SKM-1 treated with dmso at 0.1 percent for 144 hours (cell line): ENCODE measurements around the gene ASF1A.

Source experiments
- DNase-seq: peaks from one replicate; lab custom pipeline; 2025; ENCODE audit not compliant: unreplicated experiment; lab: John Stamatoyannopoulos, UW

ASF1A gene

DNA sequence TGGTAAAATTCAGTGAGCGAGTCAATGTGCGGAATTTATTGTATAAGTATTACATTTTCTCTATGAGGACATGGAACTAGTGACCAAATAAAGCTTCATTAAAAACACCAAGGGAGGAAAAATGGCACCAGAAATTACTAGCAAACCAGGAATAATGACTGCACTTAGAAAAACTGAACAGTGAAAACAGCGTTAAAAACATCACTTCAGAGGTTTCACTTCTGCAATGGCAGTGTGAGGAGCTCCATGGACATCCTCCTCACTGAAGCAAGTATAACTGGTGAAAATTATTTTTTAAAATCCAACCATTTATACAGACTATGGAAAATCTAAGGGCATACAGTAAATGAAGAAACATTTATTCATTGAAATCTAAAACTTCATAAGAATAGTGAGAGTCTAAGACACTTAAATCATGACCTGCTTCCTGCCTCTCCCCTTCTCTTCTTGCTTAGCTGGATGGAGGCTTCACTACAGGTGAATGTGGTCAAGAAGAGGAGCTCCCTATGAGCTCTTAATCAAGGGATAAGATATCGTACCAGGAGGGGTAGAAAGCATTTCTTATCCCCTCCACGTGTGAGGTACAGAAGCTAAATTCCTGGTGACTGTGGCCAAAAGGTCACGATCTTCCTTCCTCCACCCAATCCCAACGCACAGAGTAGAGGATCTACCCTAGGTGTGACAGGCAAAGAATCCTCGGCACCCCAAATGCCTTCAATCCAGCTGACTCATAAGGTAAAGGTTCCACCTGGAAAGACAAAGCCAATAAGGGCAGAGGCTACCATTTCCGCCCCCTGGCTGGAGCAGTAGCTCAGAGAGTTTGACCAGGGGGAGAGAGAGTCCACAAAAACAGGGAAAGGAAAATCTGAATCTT lies 12.3 kb upstream of the ASF1A start:
- DNase-seq = no peak

GRCh38 chr6:118882314-118882905 lies 11.5 kb upstream of the ASF1A start:
- DNase-seq = no peak

GRCh38 chr6:118886641-118887040 lies 7.3 kb upstream of the ASF1A start:
- no peak for DNase-seq

DNA sequence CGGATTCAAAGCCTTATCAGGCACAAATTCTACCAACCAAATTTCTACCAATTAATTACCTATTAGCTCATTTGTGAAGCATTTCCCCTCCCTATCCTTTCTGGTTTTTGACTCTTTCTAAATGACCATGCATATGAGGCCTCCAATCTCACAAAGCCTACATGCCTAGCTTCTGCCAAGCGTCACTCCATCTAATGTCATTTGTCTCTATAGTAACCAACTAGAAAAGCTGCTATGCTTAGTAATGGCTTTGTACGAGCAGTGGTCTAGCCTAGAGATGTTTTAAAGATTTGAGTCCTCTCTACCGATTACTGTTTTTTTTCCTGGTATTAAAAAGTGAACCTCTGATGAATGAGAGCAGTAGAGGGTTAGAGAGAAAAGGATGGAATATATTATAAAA lies 4.8 kb upstream of the ASF1A start:
- no peak for DNase-seq

- DNase-seq = no peak
Observed at GRCh38 chr6:118890997-118891790, 2.8 kb upstream of the ASF1A start.

GRCh38 chr6:118892355-118892991 lies 1.5 kb upstream of the ASF1A start:
- no peak for DNase-seq

GRCh38 chr6:118893064-118893806 lies 717 bp upstream of the ASF1A start:
- DNase-seq = peak; percentile 55

GRCh38 chr6:118894425-118895260 lies 691 bp downstream of the ASF1A start:
- DNase-seq = peak; percentile 27

- DNase-seq = no peak
Observed at GRCh38 chr6:118895261-118895560, 1.3 kb downstream of the ASF1A start.

- no peak for DNase-seq
Observed at GRCh38 chr6:118895859-118896258, 1.9 kb downstream of the ASF1A start.

DNA sequence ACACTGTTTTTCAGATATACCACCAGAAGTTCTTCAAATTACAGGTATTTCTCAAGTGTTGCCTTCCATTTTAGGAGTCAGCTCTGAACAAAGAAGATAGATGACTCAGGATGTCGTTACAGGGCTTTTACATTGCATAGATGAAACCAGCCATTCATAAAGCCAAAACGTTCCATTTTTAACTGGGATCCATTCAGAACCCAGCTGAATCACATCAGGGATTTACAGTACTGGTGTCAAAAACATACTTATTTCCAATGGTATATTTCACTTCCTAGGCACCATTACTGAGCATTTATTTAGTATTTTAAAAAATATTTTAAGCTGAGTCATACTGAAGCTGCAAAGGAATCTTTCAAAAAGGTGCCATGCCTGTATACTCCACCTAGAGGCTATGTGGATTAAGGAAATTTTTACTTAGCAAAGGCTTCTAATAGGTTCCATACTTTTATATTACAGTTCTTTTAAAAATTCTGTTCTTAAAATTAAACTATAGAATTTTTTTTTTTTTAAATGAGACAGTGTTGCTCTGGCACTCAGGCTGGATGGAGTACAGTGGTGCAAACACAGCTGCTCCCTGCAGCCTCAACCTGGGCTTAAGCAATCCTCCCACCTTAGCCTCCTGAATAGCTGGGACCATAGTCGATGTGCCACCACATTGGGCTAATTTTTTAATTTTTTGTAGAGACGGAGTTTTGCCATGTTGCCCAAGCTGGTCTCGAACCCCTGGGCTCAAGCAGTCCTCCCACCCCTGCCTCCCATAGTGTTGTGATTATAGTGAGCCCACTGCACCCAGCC lies 2.6 kb downstream of the ASF1A start:
- DNase-seq = peak; percentile 67

DNA sequence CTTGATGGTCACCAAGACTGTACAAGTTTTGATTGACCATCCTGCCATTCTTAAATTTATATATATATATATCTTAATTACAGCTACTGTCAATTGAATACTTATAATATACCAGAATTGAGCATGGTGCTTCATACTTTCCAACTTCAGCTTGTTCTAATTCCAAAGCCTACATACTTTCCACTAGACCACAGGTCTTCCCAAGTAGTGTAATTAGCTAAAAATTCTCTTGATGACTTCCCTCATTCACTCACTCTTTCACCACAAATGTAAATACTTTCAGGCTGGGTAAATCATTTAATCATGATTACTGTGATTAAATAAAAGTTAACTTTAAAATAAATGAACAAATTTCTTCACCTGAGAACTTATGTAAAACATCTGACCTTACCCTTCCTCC lies 3.4 kb downstream of the ASF1A start:
- no peak for DNase-seq

DNA sequence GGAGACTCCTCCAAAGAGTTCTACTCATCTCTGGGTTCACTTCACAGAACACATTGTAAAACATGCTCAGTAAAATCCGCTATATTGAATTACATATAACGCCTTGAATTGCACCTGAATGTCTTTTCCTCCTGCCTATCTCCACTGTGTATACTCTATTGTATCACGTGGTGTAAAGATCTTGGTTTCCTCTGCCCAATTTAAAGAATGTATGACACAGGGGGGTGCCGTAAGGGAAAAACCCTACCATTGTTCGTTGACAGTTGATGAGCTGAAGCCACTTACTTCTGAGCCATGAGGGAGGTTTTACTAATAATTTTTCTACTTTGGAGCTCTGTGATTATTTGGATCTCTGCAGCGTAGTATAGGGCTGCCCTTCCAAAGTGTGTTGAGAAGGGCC lies 6.0 kb downstream of the ASF1A start:
- no peak for DNase-seq

DNA sequence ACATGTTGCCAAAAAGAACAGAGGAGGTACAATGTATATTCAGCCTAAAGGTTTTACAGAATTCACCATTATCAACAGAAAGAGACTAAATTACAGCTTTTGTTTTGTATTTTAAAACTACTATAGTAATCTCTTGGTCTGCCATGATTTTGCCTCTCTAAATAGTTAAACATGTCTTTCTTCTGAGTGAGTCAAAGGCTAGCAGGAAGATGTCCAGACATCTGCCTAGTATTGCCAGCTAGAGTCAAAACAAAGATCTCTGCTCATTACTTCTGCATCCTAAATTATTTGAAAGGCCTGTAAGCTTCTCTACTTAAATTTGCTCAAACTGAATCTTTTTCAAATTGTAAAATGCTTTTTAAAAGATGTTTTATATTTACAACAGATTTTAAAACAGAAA lies 8.8 kb downstream of the ASF1A start:
- no peak for DNase-seq

GRCh38 chr6:118903138-118903537 lies 9.2 kb downstream of the ASF1A start:
- DNase-seq = no peak

DNA sequence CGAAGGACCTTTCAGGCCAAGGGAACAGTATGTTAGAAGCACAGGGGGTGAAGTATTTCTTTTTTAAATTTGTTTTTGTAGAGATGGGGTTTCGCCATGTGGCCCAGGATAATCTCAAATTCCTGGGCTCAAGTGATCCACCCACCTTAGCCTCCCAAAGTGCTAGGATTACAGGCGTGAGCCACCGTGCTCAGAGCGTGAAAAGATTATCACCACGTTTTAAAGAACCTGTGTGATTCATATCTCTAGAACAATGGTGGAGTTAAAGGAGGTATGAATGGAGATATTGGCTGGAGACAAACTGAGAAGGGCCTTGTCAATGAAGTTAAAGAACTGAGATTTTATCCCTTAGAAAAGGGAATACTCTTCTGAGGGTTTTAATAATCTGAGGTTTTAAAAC lies 9.7 kb downstream of the ASF1A start:
- no peak for DNase-seq

DNA sequence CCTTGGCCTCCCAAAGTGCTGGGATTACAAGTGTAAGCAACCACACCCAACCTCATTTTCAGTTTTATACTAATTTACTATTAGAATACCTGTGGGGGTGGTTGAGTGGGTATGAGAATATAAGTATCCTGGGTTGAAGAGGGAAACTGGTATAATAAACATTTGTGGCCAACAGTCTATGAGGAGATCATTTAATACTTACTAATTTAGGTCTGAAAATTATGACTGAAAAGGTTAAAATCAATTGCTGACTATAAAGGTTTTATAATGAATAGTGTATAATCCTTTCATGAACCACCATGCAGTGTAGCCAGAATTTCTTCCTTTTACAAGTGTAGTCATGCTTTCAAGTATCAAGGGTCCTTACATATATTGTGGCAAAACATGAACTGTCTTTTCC lies 11.1 kb downstream of the ASF1A start:
- no peak for DNase-seq

GRCh38 chr6:118905851-118906250 lies 11.9 kb downstream of the ASF1A start:
- DNase-seq = no peak

GRCh38 chr6:118908441-118908840 lies 14.5 kb downstream of the ASF1A start:
- DNase-seq = no peak
